B cell (primary cell): ENCODE measurements around the gene CDKAL1.

Source experiments
- EZH2 ChIP-seq: IDR thresholded peaks from 2 replicates; pipeline ENCODE4 v1.6.1; 2012; ENCODE audit warnings: borderline replicate concordance, low read depth, mild to moderate bottlenecking, moderate library complexity, low read length; ENCODE audit not compliant: insufficient read depth, poor library complexity, severe bottlenecking
- TF ChIP-seq, protein P1 (sequence below): fragments of 200-600 bp; IDR thresholded peaks from one replicate; pipeline ENCODE4 v1.8.0; 2022; ENCODE audit warnings: antibody characterized with exemption, mild to moderate bottlenecking

DNA sequence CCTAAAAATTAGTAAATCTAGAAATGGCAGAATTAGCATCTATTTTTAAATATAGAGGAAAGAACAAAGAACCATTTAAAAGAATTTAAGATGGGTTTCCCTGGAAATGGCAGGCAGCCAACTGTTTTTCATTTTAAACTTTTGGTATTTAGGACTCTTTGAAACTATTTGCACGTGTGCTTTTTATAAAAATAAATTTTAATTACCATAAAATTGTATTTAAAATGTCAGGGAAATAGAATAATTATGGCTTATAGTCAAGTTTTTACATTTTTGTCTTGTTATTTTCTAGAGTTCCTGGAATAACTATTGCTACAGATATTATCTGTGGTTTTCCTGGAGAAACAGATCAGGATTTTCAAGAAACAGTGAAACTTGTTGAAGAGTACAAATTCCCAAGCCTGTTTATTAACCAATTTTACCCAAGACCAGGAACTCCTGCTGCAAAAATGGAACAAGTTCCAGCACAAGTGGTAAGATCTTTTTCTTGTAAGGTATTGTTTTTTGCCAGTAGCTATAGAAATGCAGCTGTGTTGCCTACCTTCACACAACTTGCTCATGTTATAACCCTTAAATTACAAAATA is 530.6 kb downstream of the CDKAL1 start:
- TF ChIP-seq, protein P1, sequence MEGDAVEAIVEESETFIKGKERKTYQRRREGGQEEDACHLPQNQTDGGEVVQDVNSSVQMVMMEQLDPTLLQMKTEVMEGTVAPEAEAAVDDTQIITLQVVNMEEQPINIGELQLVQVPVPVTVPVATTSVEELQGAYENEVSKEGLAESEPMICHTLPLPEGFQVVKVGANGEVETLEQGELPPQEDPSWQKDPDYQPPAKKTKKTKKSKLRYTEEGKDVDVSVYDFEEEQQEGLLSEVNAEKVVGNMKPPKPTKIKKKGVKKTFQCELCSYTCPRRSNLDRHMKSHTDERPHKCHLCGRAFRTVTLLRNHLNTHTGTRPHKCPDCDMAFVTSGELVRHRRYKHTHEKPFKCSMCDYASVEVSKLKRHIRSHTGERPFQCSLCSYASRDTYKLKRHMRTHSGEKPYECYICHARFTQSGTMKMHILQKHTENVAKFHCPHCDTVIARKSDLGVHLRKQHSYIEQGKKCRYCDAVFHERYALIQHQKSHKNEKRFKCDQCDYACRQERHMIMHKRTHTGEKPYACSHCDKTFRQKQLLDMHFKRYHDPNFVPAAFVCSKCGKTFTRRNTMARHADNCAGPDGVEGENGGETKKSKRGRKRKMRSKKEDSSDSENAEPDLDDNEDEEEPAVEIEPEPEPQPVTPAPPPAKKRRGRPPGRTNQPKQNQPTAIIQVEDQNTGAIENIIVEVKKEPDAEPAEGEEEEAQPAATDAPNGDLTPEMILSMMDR, result no peak
- TF ChIP-seq EZH2, result no peak
